Inferior parietal cortex (tissue), 1 donor: ENCODE results near the gene SCLT1.
"Not testable (repeated sequence)": the region's sequence is repeated elsewhere in the genome, so short reads cannot be mapped to it uniquely, and the experiment has no call there.

Source experiments
- DNase-seq: peaks from one replicate; pipeline ENCODE4 v3.0.0-alpha.2; 2016; ENCODE audit errors: extremely low spot score

Gene SCLT1

DNA sequence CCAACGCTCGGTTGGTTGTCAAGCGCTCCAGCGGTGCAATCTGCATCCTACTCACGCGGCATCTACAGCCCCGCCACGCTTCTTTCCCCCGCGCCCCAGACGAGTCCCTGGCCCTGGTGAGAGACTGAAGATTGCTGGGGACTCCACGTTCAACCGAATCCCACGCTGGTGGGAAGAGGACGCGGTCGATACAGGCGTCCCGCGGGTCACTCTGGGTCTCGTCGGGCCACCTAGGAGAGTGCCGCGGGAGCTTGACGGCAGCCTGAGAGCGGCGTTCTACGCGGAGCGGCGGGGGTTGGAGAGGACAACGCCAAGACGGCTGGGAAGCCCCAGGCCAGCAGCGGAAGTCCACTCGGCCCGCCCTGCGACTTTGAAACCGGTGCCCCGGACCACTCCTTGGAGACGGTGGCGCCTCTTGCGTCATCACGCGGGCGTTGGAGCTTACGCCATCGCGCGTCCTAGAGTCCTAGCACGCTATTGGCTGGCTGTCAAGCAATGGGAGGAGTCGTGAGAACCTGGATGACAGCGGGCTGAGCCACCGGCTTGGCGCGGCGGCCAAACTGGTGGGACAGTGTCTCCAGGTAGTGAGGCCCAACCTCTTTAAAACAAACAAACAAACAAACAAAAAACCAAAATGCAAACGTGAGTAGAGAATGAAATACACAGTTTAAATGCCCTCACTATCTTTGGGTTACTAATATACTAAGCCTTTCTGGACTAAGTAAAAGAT lies at the start of gene SCLT1:
SCLT1 (minus strand) TSS at position 349 of the 730 bp plus-strand sequence. CDS start 436 bp downstream, outside the sequence.
- DNase-seq: peak; percentile 99

DNA sequence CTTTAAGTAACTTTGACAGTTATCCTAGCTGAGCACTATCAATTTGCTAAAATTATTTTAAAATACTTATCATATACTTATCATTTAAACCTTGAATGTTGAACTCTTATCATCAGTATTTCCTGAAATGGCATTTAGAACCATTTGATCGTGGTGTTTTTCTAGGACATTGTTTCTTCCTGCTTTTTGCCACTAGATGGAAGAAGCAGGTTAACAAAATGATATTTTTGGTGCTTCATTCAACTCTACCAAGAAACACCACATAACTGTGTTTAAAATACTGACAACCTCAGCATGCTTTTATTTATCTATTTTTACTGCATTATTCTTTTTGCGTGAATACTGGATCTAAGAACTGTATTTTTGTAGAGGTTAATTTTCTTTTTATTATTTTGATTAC lies 47.2 kb upstream of the SCLT1 start:
- DNase-seq: peak; percentile 5

DNA sequence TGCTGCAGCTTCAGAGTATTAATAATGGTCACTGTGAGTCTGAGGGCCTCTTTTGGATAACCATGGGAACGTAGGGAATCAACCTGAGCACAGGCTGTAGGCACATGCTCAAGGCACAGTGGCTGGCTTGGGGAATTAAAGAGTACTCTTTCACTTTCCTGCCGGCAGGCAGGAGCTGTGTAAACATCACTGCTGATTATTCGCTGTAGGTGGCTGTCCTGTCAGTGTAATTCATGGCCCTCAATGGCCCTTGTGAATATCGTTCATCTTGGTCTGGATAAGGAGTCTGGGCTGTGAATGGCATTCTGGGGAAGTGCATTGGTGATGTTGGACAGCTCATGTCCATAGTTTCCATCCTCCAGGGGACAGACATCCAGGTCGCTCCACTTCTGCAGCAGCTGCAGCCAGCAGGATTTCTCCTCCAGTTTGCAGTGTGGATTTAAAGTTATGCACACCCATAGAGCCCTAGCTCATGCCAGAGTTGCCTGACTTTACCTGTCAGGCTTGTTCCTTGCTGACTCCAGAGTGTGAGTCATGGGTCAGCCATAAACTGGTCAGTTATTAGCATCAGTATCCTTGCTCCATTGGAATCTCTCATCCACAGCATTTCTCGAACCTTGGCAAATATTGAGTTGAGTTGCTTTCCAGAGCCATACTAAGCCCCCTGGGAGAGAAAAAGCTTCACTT lies 45.6 kb upstream of the SCLT1 start:
- DNase-seq: no peak

DNA sequence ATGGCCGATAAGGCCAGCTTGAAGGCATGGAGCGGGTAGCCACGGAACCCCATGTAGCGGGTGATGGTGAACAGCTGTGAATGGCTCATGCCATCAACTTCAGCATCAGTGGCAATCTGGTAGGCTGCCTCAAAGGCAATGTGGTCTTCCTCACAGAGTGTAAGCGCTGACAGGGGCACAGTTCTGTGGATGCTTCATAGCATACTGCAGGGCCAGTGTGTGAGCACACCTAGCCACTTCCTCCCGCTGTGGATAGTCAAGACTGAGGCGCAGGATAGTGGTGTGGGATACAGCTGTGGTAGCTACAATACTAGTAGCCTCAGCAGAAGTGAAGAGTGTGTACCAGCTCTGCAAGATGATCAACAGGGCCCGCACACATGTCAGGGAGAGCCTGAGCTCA lies 43.1 kb upstream of the SCLT1 start:
- DNase-seq: no peak

DNA sequence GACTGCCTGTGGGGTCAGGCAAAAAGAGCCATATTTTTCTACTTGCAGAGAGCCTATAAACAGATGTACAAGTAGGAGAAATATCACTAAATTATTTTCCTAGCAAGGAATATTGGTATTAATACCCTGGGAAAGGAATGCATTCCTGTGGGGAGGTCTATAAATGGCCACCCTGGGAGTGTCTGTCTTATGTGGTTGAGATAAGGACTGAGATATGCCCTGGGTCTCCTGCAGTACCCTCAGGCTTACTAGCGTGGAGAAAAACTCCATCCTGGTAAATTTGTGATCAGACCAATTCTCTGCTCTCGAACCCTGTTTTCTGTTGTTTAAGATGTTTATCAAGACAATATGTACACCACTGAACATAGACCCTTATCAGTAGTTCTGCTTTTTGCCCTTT lies 38.0 kb upstream of the SCLT1 start:
- DNase-seq: no peak

DNA sequence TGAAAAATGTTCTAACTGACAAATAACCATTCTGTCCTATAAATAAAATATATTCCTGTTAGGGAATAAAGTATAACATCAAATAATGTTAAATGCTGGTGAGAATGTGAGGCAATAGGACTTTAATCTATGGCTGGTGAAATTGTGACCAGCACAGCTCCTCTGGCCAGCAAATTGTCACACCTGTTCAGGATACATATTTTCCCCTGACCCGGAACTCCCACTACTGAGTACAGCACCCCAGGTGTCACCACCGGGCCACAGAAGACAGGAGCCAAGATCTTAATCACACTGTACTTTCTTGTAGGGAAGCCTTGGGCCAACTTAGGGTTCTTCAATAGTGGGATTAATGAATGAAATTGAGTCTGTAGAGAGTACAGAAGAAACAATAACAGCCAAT lies 35.8 kb upstream of the SCLT1 start:
- DNase-seq: no peak

DNA sequence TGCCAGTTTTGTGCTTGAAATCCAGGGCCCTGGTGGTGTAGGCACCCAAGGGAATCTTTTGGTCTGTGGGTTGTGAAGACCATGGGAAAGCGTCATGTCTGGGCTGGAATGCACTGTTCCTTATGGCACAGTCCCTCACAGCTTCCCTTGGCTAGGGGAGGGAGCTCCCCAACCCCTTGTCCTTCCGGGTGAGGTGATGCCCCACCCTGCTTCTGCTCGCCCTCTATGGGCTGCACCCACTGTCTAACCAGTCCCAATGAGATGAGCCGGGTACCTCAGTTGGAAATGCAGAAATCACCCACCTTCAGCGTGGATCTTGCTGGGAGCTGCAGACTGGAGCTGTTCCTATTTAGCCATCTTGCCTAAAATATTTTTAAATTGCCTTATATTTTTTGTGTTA lies 33.3 kb upstream of the SCLT1 start:
- DNase-seq: not testable (repeated sequence)

DNA sequence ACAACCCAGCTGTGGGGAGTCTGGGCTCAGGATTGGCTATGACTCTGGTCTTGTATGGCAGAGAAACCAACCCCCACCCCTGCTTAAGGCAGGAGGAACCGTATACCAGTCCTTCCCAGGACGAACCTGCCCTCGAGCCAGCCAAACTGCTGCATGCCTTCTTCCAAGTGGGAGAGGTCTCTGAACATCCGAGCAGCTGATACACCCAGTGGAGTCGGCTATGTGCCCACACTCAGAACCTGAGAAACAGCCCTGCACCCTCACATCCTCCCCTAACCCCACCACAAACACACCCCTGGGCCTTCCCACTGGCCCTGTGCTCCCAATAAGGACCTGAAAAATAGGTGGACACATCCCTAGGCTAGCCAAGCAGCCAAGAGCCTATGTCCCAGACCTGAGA lies 24.4 kb upstream of the SCLT1 start:
- no peak for DNase-seq

DNA sequence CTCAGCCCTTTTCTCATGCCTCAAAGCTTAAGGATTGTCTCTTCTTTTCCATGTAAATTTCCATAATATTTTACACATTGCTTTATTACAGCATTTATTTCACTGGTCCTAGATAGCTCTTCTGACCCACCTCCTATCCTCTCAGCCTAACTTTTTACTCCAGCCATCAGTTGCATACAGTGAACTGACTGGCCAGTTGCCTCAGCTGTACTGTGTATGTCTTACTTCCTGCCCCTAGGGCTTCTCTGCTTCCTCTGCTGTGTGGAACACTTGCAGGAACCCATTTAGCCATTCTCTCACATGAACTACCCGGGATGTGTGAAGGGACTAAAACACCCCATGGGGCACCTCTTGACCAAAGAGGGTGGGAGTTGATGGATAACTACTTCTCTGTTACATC lies 20.6 kb upstream of the SCLT1 start:
- no peak for DNase-seq

DNA sequence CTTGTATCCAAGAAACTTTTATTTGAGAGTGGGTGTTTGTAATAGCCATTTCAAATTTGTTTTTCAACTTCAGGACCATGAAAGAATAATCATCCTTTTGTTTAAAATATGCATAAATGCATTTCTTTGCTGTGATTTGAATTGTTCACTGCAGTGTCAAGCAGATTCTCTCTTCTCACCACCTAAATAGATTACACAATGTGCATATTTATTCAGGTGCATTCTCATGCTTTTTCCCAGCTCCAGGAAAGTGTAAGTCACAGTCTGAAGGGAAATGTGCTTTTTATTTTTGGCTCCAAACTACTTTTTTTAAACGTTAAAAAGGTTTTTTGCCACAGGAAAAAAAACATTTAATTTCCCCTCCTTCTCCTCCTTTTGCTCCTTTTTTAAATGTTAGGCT lies 20.1 kb upstream of the SCLT1 start:
- DNase-seq: no peak

DNA sequence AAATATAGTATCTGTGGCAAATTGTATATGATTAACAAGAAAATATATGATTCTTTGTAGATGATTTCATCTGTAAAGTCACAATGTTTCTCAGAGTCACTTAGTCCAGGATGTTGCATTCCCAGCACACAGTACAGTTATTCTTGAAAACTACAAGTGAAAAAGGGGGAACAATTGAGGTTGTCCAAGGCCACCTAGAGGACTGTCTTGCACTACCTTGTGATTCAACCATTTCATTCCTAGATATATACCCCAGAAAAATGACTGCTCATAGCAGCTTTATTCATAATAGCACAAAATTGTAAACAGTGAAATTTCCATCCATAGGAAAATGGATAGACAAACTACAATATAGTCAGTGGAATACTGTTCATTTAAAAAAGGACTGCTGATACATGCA lies 18.6 kb upstream of the SCLT1 start:
- DNase-seq: no peak

DNA sequence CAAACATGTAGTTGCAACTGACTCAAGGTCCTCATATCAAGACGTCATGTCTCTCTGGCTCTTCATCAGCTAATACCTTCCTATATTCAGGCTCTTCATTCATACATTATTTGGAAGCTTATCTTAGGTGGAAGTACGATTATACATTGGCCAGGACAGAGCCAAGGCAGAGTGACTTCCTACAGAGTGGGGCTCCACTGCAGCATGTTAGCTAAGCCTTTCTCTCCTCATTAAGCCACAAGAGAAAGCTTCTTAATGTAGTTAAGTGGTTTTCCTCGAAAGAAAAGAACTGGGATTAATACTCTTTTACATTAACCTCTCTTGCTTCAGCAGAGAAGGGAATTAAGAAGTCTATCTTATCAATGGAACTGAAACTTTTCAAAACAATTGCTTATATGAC lies 17.6 kb upstream of the SCLT1 start:
- DNase-seq: no peak

DNA sequence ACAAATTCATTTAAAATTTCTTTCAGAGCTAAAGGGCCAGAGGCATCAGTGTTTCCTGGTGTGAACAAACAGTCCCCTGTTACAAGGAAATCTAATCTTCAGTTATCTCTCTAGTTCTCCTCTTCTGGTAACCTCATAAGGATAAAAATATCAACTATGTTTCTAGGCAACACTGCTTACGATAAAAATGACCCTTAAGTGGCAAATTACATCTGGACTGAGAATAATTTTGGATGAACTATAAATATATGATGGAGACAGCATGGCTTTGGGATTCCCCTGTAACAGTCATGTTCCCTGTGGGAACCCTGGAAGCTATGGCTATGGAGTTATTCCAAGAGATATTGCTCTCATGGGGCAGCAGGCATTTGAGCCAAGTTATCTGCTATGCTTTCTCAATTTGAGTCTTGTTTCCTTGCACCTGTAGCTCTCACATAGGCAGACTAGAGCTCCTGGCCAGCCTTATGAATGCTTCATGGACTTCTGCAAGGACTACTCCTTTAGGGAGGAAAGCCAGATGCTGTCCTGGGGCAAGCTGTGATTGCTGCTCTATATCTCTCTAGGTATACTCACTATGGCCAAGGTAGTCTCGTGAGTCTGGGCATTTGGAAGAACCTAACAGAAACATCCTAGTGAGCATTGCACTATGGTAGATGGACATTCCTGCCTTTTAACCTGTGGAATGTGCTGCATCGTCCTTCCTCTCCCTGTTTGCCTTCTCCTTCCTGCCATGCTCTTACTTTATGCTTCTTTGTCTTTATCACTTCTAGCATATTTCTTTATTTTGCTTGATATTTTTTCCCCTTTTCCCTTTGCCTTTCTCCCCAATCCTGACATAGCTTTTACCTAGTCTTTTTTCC lies 16.9 kb upstream of the SCLT1 start:
- no peak for DNase-seq

DNA sequence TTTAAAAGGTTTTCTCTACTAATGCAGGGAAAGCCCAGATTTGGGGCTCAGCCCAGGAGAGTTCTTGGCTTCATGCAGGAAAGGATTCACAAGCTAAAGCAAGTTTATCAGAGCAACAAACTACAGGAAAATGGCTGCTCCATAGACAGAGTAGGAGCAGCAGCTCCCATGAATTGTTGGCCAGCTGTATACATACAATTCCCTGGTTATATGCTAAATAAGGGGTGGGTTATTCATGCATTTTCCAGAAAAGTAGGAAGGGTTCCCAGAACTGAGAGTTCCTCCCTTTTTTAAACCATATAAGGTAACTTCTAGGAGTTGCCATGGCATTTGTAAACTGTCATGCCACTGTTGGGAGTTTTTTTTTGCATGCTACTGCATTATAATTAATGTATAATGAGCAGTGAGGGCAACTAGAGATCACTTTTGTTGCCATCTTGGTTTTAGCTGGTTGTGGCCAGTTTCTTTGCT lies 5.2 kb upstream of the SCLT1 start:
- no peak for DNase-seq

DNA sequence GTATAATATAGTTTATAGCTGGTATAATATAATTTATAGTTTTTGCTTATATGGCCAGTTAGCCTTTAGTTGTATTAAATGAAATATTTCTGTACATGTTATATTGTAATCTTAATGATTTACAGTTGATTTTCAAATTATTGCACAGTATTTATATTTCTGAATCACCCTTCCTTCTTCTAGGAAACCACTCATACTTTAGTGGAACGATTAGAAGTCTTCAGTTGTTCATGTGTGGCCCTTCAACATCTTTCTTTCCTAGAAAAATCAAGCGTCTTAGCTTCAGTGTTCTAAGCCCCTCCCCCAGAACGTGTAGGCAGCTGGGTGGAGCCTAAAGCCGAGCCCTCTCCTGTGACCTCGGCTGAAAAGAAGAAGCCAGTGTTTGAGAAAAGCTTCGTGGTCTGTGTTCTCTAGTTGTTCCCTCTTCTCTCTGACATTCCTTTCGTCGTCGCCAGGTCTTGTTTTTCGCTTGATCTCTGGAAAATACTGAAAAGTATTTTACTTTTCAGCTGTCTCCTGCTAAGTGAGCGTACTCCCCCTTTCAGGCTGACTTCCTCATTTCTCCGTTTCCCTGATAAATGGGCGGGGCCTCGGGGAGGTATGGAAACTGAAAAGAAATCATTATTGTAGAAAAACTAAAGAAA lies 2.6 kb upstream of the SCLT1 start, which contains the start of gene C4orf33:
C4orf33 (plus strand) TSS at position 342 of the 644 bp plus-strand sequence. CDS start 6,459 bp downstream, outside the sequence.
- DNase-seq: peak; percentile 68

DNA sequence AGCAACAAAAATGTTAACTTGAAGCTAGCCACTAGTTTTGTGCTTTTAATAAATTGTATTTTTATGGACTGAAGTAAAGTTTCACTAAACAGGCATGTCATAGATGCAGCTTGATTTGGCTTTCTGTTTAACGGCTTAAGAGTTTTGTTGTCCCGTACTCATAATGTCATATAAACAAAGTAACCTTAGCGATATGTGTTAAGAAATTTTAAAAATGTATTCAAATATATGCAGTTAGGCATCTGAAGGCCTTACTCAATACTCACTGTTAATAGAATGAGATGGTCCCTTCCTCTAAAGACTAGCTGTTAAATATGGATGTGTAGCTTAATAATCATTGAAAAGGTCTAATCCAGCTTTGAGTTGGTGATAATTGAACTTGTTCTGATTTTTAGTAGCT lies 1.0 kb upstream of the SCLT1 start:
- DNase-seq: no peak

DNA sequence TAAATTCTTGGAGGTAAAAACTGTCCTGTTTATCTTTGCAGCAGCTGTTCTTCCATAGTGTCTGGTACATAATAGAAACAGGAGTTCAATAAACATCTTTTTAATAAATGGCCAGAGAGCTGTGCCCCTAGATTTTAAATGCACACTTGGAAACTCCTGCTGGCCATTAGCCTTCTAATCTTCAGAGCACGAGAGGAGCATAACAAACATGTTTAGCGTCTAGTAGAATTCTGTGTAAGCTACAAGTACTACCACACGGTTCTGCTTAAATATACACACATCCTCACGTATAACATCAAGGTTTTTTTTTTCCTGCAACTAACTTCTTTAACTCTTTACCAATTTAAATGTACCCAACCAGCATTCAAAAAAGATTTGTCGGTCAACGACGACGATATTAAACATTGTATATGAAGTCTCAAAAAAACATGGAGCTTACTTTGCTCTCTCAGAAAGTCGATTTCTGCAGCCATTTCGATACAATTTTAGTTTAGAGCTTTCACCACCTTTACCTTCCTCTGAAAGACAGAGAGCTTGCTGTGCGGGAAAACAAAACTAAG lies 628 bp downstream of the SCLT1 start:
- peak; percentile 60 for DNase-seq

DNA sequence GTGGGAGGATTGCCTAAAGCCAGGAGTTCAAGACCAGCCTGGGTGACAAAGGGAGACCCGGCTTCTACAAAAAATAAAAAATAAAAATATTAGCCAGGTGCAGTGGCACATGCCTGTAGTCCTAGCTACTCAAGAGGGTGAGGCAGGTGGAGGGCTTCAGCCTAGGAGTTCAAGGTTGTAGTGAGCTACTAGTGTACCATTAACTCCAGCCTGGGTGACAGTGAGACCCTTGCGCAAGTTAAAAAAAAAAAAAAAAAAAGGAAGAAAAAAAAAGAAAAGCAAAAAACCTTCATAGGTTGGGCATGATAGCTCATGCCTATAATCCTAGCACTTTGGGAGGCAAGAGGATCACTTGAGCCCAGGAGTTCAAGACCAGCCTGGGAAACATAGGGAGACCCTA lies 5.8 kb downstream of the SCLT1 start:
- no peak for DNase-seq

DNA sequence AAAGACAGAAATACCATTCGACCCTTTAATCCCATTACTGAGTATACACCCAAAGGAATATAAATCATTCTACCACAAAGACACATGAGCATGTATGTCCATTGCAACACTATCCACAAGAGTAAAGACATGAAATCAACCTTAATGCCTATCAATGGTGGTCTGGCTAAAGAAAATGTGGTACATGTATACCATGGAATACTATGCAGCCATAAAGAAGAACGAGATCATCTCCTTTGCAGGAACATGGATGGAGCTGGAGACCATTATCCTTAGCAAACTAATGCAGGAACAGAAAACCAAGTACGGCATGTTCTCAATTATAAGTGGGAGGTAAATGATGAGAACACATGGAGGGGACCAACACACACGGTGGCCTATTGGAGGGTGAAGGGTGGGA lies 7.9 kb downstream of the SCLT1 start:
- no peak for DNase-seq

DNA sequence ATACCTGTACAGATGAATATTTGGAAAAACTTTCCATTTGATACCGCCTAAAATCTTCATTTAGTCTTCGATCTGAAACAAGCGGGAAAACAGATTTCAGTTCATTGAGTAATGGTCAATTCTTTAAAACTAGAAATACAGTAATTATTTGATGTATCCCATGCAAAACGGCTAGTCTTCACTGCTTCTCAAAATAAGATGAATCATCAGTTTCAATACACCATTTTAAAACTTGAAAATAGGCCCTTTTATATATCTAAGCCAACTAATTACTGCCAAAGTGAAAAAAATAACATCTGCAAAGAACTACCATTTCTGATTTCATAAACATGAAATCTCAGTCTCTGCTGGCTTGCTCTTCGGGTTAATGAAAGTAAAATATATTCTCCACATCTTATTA lies 11.0 kb downstream of the SCLT1 start:
- DNase-seq: no peak

DNA sequence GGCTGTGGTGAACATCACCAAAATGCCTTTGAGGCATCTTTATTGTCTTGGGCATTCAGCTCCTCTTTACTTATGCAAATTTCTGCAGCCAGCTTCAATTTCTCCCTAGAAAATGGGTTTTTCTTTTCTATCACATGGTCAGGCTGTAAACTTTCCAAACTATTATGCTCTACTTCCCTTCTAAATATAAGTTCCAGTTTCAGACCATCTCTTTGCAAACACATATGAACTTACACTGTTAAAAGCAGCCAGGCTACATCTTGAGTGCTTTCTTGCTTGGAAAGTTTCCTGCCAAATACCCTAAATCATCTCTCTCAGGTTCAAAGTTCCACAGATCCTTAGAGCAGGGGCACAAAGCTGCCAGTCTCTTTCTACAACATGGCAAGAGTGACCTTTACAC lies 13.2 kb downstream of the SCLT1 start:
- no peak for DNase-seq

DNA sequence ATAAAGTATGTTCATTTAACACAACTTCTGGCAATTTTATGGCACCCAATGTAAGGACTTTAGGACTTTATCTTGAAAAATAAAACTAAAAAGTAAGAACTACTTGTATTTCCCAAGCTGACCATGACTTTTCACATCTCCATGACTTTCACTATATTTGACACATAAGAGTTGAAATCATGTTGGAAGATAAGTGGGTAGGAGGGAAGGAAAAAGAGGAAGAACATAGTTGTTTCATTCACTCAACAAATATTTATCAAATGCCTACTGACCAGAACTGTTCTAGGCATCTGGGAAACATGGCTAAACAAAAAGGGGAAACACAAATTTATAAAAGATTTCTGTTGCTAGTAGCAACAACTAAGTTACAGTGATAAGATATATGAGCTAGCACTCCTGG lies 16.0 kb downstream of the SCLT1 start:
- no peak for DNase-seq
